Muscle of leg (tissue), 11 donors: Measurements from ENCODE around the gene TAF1L. TPM values are rescaled to one million over a fixed set of nuclear protein-coding genes. Genes with fewer than 3 reads are reported as not detected.
A peak's percentile ranks its signal among the peaks of the same experiment; 100 is the strongest.

Experiments used
- DNase-seq: peaks from one replicate; pipeline ENCODE4 v3.0.0; 2013
- H3K27ac ChIP-seq: one replicate; pipeline ENCODE4 v1.5.1; 2013; ENCODE audit warnings: mild to moderate bottlenecking, low read length, control low read depth
- H3K27me3 ChIP-seq: one replicate; pipeline ENCODE4 v1.6.1; 2013; ENCODE audit warnings: low read length; ENCODE audit not compliant: control insufficient read depth, insufficient read depth
- H3K36me3 ChIP-seq: one replicate; pipeline ENCODE4 v1.6.1; 2013; ENCODE audit warnings: low read length; ENCODE audit not compliant: control insufficient read depth, insufficient read depth
- H3K4me1 ChIP-seq: one replicate; pipeline ENCODE4 v1.6.1; 2013; ENCODE audit warnings: low read length; ENCODE audit not compliant: control insufficient read depth, insufficient read depth
- H3K4me3 ChIP-seq: one replicate; pipeline ENCODE4 v1.5.1; 2013; ENCODE audit warnings: low read length, control low read depth
- H3K9me3 ChIP-seq: replicated peaks from 2 replicates; pipeline ENCODE4 v1.6.1; 2013; ENCODE audit warnings: low read depth, low read length; ENCODE audit not compliant: control insufficient read depth
- WGBS: methylation state at CpG from one replicate; pipeline ENCODE4 v1.1.5; 2013; ENCODE audit warnings: missing lambda C conversion rate; ENCODE audit not compliant: insufficient coverage; 5-methylcytosine and 5-hydroxymethylcytosine counted together
- polyA plus RNA-seq, 8 donors: library from polyadenylated mRNA; unstranded; fragments of 120-200 nt; gene quantifications; one replicate each; pipeline versions ENCODE4 v1.2.1 to v1.2.3, GENCODE V29; 2013; ENCODE audit warnings: inconsistent platforms in 1 of 8, low replicate concordance in 1 of 8; ENCODE audit not compliant: insufficient read length in 8 of 8, insufficient read depth in 1 of 8
- total RNA-seq: library from RNA; stranded (reverse); fragments of 120-200 nt; gene quantifications from one replicate; pipeline ENCODE4 v1.2.4, GENCODE V29; 2013

Gene TAF1L
- total and polyA plus RNA-seq, 9 donors, result under 0.01 to 0.11 (median 0.05) TPM; not detected in 1

DNA sequence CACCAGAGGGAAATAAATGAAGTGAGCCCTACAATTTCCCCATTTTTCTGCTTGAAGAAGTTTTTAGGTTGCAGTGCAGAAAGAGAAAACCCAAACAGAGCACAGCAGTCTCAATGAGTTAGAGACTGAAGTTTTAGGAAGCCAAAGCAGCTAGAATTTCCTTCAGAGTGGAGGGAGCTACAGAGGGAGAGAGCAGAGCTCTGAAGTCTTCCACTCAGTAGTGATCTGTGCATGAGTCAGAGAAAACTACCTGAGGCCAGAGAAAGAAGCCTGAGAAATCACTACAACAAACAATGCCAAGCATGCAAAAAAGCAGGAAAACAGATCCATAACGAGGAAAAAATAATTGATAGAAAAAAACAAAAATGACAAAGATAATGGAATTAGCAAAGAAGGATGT, 44.6 kb downstream of the TAF1L start:
- no peak overlapping the region for H3K27ac ChIP-seq
- no CpG with 5 or more reads among the region's 1 CpG for WGBS
- H3K9me3 ChIP-seq, result no peaks in the 10 kb centered on the region
- no peak overlapping the region for H3K4me3 ChIP-seq
- no peaks in the 10 kb centered on the region for H3K27me3 ChIP-seq
- H3K4me1 ChIP-seq, result no peaks in the 10 kb centered on the region
- no peak for DNase-seq
- no peaks in the 10 kb centered on the region for H3K36me3 ChIP-seq

DNA sequence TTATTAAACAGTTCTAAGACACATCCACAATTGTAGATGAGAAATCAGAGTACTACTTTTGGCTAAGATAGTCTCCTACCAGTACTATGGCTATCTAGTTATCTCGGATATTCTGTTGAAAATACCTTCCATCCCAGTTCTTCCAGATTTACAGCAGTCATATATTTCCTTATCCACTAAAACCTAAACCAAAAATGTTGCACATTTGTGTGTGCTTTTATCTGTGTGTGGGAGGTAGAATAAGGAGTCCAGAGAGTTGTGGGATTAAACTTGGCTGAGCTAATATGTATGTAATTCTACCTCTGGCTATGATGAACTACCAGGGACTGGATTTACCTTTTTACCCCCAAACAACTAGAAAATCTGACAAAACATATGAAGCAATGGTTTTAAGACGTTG, 45.0 kb downstream of the TAF1L start:
- Histone ChIP-seq H3K4me1 (no peaks in the 10 kb centered on the region), H3K27me3 (no peaks in the 10 kb centered on the region), H3K27ac (no peak overlapping the region), H3K9me3 (no peaks in the 10 kb centered on the region), H3K36me3 (no peaks in the 10 kb centered on the region), H3K4me3 (no peak overlapping the region)
- WGBS, result no CpG with 5 or more reads among the region's 2 CpGs
- DNase-seq, result no peak

GRCh38 chr9:32589083-32589723, 46.3 kb downstream of the TAF1L start:
- H3K36me3 ChIP-seq, result no peaks in the 10 kb centered on the region
- no peaks in the 10 kb centered on the region for H3K9me3 ChIP-seq
- DNase-seq, result peak; percentile 80
- no peak overlapping the region for H3K4me3 ChIP-seq
- WGBS, result no CpG with 5 or more reads among the region's 6 CpGs
- no peak overlapping the region for H3K27ac ChIP-seq
- no peaks in the 10 kb centered on the region for H3K4me1 ChIP-seq
- no peaks in the 10 kb centered on the region for H3K27me3 ChIP-seq

DNA sequence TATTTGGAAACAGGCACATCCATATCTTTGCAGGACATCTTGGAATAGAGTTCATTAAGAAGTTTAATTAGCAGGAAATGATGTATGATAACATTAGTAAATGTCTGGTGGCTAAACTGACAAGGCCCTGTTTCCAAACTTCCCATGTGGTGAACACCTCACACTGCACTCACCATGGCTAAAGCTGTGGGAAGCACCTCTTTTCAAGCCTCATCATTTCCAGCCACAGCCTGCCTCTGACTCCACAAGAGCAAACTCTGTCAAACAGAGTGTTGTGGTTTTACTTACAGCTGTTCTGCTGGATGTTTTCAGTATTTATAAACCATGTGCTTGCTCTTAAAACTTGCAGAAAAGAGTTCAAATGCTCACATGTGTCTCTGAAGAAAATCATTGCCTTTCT, 47.6 kb downstream of the TAF1L start:
- DNase-seq, result no peak
- no peaks in the 10 kb centered on the region for H3K36me3 ChIP-seq
- no peaks in the 10 kb centered on the region for H3K4me1 ChIP-seq
- H3K4me3 ChIP-seq, result no peak overlapping the region
- no peak overlapping the region for H3K27ac ChIP-seq
- no peaks in the 10 kb centered on the region for H3K27me3 ChIP-seq
- H3K9me3 ChIP-seq, result no peaks in the 10 kb centered on the region

DNA sequence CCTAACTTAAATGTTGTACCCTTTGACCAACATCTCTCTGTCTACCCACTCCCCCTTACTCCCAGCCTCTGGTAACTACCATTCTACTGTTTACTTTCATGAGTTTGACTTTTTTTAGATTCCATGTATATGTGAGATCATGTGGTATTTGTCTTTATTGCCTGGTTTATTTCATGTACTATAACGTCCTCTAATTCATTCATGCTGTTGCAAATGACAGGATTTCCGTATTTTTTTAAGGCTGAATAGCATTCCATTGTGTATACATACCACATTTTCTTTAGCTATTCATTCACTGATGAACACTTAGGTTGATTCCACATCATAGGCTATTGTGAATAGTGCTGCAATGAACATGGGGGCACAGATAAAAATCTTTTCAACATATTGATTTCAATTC, 50.7 kb downstream of the TAF1L start:
- H3K36me3 ChIP-seq, result no peaks in the 10 kb centered on the region
- H3K9me3 ChIP-seq, result no peaks in the 10 kb centered on the region
- H3K4me3 ChIP-seq, result no peak overlapping the region
- no CpG with 5 or more reads among the region's 2 CpGs for WGBS
- H3K4me1 ChIP-seq, result no peaks in the 10 kb centered on the region
- no peaks in the 10 kb centered on the region for H3K27me3 ChIP-seq
- no peak overlapping the region for H3K27ac ChIP-seq
- no peak for DNase-seq

GRCh38 chr9:32581512-32582143, 53.8 kb downstream of the TAF1L start:
- DNase-seq, result peak; percentile 56
- H3K27me3 ChIP-seq, result peaks cover 5% of the 10 kb centered on the region
- no peaks in the 10 kb centered on the region for H3K9me3 ChIP-seq
- H3K4me1 ChIP-seq, result no peaks in the 10 kb centered on the region
- H3K4me3 ChIP-seq, result no peak overlapping the region
- H3K36me3 ChIP-seq, result no peaks in the 10 kb centered on the region
- WGBS, result 38% methylated on average over 1 of the region's 3 CpGs
- no peak overlapping the region for H3K27ac ChIP-seq

DNA sequence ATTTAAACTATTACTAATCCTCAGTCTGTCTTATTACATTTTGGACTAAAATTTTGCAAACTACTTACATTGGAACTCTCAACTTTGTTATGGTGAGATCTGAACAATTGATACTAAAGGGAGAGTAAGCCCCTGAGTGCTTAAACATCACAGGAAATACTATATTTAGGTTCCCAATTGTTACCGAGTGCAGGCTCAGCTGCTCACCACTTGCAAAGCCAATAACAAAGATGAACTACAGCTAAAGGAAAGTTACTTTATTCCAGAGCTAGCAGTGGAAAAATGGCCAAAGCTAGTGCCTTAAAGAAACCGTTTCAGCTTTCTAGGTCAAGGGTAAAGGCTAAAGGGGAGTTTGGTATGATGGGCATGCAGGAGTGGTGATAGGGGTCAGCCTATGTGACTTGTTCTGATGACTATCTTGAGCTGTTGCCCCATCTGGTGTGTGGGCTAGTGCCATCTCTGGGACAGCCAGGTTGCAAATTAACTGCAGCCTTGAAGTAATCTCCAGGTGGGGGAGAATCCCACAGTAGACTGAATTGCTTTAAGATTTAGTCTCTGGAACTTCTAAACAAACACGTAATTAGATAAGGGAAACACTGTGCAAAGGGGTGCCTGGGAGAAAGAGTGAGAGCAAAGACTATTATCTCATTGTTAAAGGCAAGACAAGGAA, 54.7 kb downstream of the TAF1L start:
- WGBS, result 27% methylated on average over 1 of the region's 3 CpGs
- no peak for DNase-seq
- no peak overlapping the region for H3K4me3 ChIP-seq
- H3K36me3 ChIP-seq, result no peaks in the 10 kb centered on the region
- no peaks in the 10 kb centered on the region for H3K9me3 ChIP-seq
- no peaks in the 10 kb centered on the region for H3K4me1 ChIP-seq
- H3K27ac ChIP-seq, result no peak overlapping the region
- peaks cover 5% of the 10 kb centered on the region for H3K27me3 ChIP-seq

DNA sequence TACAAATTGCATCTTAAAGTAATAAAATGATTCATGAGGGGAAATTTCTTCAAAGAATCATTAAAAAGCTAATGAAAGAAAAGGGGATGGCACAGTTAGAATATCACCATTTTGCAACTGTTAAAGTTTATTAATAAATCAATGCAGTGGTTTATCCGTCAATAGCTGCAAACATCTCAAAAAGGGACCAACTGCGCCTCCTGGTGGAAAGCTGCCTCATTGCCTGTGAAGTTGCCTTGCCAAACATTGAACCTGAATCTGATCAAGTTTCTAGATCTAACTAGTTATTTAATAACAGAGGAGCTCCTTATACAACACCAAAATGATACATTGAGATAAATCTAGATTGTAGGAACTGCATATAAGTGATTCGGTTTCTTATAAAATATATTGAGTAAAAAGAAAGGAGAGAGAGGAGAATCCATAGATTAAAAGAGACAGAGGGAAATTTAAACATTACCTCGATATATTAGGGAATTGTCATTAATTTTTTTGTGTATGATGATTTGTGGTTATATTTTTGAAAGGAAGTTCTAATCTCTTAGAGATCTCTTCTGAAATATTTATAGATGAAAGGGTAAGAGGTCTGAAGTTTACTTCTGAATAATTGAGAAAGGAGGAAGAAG, 55.6 kb downstream of the TAF1L start:
- H3K9me3 ChIP-seq, result no peaks in the 10 kb centered on the region
- H3K4me1 ChIP-seq, result no peaks in the 10 kb centered on the region
- H3K4me3 ChIP-seq, result no peak overlapping the region
- no CpG with 5 or more reads among the region's 4 CpGs for WGBS
- H3K27me3 ChIP-seq, result peaks cover 5% of the 10 kb centered on the region
- H3K27ac ChIP-seq, result no peak overlapping the region
- DNase-seq, result peak; percentile 64
- no peaks in the 10 kb centered on the region for H3K36me3 ChIP-seq
